NOMO-1 (cell line): Measurements from ENCODE around the gene ANK3.

Experiments used
- DNase-seq, 2 experiments: peaks; one replicate each; lab custom pipeline; 2025; ENCODE audit not compliant: unreplicated experiment in 2 of 2; lab: John Stamatoyannopoulos, UW

The ANK3 gene

DNA sequence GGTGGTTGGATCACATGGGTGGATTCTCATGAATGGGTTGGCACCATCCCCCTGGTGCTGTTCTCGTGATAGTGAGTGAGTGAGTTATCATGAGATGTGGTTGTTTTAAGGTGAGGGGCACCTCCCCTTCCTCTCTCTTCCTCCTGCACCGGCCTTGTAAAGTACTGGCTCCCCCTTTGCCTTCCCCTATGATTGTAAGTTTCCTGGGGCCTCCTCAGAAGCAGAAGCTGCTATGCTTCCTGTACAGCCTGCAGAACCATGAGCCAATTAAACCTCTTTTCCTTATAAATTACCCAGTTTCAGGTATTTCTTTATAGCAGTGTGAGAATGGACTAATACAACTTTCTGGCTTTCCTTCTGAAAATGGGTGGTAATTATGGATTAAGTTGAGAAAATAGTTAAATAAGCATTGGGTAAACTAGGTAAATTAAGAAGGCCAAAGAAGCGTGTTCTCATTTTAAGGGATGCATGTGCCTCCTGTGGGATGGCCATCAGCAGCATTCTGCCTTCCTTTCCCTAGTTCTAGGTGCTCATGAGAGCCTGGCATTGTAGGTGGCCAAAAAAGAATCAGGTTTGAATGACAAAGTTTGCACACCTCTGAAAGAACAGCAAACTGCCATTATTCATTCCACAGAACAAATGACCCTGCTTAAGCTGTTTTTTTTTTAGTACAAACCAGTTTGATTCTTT, 242.0 kb downstream of the ANK3 start:
- DNase-seq = no peak

DNA sequence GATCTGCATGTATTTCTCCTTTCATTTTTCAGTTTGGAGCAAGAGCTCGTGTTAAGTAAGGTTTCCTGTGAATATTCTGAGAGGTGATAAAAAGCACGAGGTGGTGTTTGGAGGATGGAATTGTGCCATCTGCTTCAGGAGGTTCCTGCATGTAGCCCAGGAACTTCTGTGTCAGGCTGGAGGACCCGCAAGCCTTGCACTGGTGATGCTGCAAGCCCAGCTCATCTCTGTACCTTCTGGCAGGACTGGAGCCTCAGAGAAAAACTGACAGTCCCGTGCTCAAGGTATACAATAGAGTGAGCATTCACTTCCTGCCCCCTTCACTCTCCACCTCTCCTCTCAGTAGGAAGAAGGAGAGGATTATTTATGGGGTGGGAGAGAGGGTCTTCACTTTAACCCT, 242.7 kb downstream of the ANK3 start:
- no peak for DNase-seq

DNA sequence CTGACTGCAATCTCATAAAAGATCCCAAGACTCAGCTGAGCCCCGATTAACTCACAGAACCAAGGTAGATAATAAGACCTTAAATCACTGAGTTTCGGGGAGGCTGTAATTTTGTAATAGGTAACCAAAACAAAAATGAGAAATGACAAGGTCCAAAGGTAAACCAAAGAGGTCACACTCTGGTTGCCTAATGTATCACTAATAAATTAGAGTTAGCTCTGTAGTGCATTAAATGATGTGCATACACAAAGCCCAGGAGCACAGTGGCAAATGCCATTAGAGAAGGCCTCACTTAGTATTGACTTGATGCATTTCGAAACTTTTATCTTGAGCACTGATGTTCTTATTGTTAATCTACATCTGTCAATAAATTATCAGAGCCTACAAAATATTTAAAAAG, 245.6 kb downstream of the ANK3 start:
- no peak for DNase-seq

GRCh38 chr10:60142736-60143135, 246.9 kb downstream of the ANK3 start:
- DNase-seq = no peak

GRCh38 chr10:60141896-60142559, 247.6 kb downstream of the ANK3 start:
- DNase-seq = no peak

DNA sequence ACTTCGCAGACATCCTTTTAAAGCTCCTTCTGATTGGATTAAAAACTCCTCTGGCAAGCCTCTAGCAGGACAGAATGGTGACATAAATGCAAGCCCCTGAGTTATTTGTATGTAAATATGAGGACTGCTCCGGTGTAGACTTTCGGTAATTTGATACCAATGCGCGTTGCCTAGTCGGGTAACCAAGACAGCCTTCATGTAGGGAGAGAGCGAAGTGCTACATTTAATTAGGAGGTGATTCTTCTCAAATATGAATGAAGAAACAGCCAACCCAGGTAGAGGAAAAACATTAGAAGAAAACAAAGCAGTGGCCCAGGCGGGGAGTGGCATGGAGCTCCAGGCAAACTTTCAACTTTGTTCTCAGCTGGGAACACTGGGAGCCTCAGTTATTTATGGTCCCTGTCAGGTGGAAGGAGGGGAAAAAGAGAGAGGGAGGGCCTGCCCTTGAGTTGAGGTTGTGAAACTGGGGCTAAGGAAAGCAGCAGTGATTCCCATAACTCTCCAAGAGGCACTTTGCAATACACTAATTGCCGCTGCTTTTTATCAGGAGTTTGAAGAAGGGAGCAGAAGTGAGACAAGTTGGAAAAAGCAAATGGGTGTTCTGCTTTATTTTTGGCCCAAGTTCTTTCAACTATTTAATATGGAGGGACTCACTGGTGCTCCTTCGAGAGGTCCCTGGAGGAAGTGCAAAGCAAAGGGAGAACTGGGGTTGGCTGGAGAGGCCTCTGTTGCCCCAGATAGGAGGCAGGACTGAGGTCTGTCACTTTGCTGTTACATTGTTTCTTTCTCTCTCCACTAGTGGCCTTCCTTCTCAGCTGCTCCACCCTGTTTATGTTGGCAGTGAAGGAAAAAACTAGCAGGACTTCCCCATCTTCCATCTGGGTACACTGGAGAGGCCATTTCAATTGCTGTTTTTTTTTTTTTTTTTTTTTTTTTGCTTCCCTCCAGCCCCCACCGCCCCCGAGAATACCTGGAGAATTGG, 248.7 kb downstream of the ANK3 start:
- no peak for DNase-seq

- no peak for DNase-seq
These were observed 249.7 kb downstream of the ANK3 start for GRCh38 chr10:60139798-60140566.

DNA sequence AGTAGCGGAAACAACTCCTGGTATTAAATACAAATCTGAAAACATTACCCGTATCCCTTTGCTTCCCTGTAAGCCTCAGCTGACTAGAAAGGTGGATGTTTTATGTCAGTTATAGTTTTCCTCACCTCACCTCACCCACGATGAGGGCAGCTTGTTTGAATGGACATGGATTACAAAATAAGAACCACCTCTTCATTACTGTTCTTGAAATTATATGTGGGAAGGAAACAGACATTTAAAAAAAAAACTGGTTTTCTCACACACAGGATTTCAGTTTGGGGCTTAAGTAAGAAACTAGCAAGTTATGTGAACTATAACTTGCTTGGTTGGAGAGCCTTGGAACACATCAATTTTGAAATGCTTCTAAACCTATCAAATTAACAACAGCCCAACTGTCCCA, 250.4 kb downstream of the ANK3 start:
- DNase-seq = no peak

DNA sequence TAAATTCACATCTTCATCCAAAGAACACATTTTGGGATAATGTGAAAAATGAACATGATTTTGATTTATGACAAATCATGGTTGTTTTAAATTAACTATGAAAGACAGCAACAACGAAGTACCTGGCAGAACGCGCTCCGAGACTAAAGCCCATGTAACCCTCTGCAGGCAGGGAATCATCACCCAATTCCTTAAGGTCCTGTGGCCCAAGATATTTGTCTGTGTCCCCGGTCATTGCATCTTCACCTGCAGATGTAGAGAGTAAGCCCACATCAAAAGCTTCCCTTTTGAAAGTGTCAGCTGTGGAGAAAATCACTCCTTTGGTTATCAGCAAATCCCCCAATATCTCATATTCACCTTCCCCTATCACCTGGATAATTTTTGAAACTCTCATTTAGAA, 250.8 kb downstream of the ANK3 start:
- DNase-seq = no peak

DNA sequence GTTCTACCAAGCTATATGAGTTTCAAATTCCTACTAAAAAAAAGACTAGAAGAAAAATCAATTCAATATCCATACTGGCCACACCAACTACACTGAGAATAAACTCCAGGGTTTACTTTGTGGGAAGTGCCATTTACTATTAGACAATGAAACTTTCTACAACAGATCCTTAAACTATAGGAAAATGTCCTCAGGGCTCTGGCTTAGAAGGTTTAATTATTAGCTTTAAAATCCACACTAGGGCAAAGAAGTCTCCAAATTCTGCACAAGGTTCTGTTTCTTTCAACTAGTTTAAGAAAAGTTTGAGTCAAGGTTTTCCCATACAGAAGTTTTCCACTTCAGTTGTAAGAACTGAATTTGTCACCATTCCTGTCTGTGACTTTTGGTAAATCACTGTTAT, 251.6 kb downstream of the ANK3 start:
- DNase-seq = no peak

DNA sequence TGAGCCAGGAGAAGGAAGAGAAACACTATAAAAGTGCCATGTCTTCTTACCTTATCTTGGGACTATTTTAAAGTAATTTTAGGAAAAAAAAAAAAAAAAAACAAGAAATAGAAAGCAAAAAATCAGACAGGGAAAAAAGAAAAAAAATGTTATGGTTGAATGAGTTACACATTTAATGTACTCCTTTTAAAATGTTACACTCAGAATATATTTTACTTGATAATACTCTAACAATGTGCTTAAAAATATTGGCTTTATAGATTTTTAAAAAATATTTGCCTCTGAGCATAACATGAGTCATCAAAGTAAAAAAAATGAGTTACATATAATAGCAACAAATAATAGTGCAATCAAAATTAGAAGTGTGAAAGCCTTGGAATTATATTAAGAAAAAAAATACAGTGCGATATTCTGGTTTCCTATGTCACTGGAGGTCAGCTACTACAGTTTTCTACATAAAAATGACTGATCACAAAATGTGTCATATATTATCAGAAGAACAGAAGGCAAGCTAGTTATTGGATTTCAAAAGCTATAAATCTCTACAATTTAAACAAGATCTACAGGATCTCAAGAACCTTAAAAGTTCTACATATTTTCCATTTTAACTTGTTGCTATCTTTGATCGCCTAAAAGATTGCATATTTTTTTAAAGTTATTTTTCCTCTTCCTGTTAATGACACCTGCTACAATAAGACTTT, 252.2 kb downstream of the ANK3 start:
- no peak for DNase-seq

DNA sequence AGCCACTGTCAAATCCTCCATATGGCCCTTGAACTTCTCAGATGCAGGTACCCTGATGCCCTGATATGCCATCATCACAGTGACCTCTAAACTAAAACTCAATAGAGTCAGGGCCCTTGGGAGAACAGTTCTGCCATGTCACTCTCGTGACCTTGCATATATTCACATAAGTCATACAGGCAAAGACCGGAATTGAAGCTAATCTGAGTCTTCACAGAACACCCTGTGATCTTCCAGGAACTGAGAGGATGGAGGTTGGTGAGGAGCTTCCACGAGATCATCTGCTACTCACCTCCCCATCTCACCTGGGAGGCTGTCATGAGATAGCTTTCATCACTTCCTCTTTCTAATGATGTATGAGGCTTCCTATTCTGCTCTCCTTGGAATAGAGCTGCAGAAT, 254.7 kb downstream of the ANK3 start:
- DNase-seq = no peak

- no peak for DNase-seq
These were observed 255.1 kb downstream of the ANK3 start for GRCh38 chr10:60134548-60134947.

DNA sequence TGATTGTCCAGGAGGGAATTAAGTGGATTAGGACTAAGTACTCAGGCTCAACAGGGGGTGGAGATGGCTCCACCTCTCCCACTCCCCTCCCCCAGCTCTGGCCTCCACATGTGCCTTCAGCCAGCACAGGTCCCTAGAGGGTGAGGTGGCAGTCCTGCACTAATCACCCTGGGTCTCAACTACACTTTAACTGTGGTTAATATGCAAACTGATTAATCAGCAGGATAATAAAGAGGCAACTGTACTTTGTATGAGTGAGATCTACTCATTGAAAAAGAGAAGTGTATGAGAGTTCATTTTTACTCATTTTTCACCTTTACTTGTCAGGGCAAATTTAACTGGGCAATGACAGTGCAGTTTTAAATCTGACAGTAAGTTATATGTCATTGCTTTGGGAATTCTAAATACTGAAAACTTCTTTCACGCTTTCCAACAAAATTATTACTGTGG, 259.5 kb downstream of the ANK3 start:
- no peak for DNase-seq

GRCh38 chr10:60125895-60126294, 263.8 kb downstream of the ANK3 start:
- no peak for DNase-seq

GRCh38 chr10:60124536-60124935, 265.1 kb downstream of the ANK3 start:
- DNase-seq = no peak

DNA sequence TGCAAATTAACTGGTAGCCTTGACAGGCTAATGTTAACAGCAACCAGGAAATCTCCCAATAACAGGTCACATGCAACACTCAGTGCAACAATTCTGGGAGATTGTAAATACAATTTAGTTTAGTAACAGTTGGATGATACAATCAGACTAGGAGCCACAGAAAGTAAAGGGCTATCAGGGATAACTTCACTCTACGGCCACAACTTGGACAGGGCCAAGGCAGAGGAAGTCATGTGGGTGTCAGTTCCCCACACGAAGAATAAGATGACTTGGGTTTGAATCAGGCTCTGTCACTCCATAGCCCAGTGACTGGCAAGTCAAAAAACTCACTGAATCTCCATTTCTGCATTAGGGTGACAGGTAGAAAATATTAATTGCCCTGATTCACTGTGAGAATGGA, 266.0 kb downstream of the ANK3 start:
- no peak for DNase-seq

- DNase-seq = no peak
These were observed 266.5 kb downstream of the ANK3 start for GRCh38 chr10:60123172-60123571.

- DNase-seq = no peak
These were observed 267.5 kb downstream of the ANK3 start for GRCh38 chr10:60122190-60122589.
